ENCODE measurements around the gene FIG4.
"Not testable (repeated sequence)": the region's sequence is repeated elsewhere in the genome, so short reads cannot be mapped to it uniquely, and the experiment has no call there.

DNA sequence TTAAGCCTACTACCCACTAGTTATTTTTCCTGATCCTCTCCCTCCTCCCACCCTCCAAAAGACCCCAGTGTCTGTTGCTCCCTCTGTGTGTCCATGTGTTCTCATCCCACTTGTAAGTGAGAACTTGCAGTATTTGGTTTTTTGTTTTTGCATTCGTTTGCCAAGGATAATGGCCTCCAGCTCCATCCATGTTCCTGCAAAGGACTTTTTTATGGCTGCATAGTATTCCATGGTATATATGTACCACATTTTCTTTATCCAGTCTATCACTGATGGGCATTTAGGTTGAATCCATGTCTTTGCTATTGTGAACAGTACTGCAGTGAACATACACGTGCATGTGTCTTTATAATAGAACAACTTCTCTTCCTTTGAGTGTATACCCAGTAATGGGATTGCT lies 17.0 kb downstream of the FIG4 start:
- TF ChIP-seq, protein P1, sequence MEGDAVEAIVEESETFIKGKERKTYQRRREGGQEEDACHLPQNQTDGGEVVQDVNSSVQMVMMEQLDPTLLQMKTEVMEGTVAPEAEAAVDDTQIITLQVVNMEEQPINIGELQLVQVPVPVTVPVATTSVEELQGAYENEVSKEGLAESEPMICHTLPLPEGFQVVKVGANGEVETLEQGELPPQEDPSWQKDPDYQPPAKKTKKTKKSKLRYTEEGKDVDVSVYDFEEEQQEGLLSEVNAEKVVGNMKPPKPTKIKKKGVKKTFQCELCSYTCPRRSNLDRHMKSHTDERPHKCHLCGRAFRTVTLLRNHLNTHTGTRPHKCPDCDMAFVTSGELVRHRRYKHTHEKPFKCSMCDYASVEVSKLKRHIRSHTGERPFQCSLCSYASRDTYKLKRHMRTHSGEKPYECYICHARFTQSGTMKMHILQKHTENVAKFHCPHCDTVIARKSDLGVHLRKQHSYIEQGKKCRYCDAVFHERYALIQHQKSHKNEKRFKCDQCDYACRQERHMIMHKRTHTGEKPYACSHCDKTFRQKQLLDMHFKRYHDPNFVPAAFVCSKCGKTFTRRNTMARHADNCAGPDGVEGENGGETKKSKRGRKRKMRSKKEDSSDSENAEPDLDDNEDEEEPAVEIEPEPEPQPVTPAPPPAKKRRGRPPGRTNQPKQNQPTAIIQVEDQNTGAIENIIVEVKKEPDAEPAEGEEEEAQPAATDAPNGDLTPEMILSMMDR (IDR thresholded peaks at IDR 0.05): not testable (repeated sequence)
- TF ChIP-seq POLR2A (IDR thresholded peaks at IDR 0.05): not testable (repeated sequence)
